K562 (cell line): Measurements from ENCODE around the gene COL4A2. TPM values are rescaled to one million over a fixed set of nuclear protein-coding genes. Genes with fewer than 3 reads are reported as not detected.

ENCODE experiments used
- ATAC-seq: fragments of 200-7000 bp; cut with Tn5 transposase; 3 replicates; pipeline ENCODE4 v1.9.1; 2020; ENCODE audit warnings: moderate library complexity
- BruUV-seq: library from RNA; stranded (reverse); fragments of 400-500 nt; replicated peaks from 2 replicates; lab custom pipeline; 2021; lab: Mats Ljungman, UMichigan
- CTCF ChIA-PET: fragments of 300-600 bp; formaldehyde crosslinking; extraction: SDS; loops from one replicate; lab custom pipeline; 2021; ENCODE audit warnings: low intra/inter-chr PET ratio; lab: Yijun Ruan, JAX
- POLR2A ChIA-PET: fragments of 300-600, 350-650 bp; sonication (Branson Sonifier 250); formaldehyde crosslinking; extraction: SDS; loops from one replicate; lab custom pipeline; 2021; ENCODE audit warnings: antibody characterized with exemption, inconsistent platforms; lab: Yijun Ruan, JAX
- DNase-seq, 4 experiments: peaks; one replicate each; pipeline versions ENCODE4 v3.0.0 to v3.0.0-alpha.2; 2011 to 2018; ENCODE audit warnings: low spot score in 3 of 4, mixed read lengths in 3 of 4; ENCODE audit errors: extremely low read depth in 1 of 4
- FAIRE-seq: peaks from 2 replicates; lab custom pipeline; 2011; peaks lifted over from hg19 to GRCh38; lab: Jason Lieb, UNC
- H2AFZ ChIP-seq: 2 replicates; pipeline ENCODE4 v1.6.0; 2011; ENCODE audit warnings: low read depth, low read length, control low read depth, inconsistent platforms
- H3K27ac ChIP-seq: fragments of 200-600 bp; 3 replicates; pipeline ENCODE4 v1.8.0; 2011; ENCODE audit warnings: low read depth, mild to moderate bottlenecking, control low read depth, inconsistent platforms, low read length, moderate library complexity, mixed read lengths; ENCODE audit errors: extremely low read depth
- H3K27me3 ChIP-seq, 2 experiments: fragments of 300-600 bp in 1 of 2; 2 replicates in 1 of 2; 3 replicates in 1 of 2; pipeline versions ENCODE4 v1.6.0 to v1.8.0; 2011; ENCODE audit warnings: inconsistent platforms in 2 of 2, low read length in 2 of 2, mild to moderate bottlenecking in 1 of 2, mixed read lengths in 1 of 2, moderate library complexity in 1 of 2; ENCODE audit not compliant: control insufficient read depth in 2 of 2, insufficient read depth in 2 of 2
- H3K36me3 ChIP-seq: fragments of 300-600 bp; 3 replicates; pipeline ENCODE4 v1.8.0; 2011; ENCODE audit warnings: mild to moderate bottlenecking, low read length, inconsistent platforms; ENCODE audit not compliant: control insufficient read depth, insufficient read depth
- H3K4me1 ChIP-seq, 2 experiments: fragments of 200-600 bp in 1 of 2; replicated peaks in 1 of 2; 2 replicates in 1 of 2; 3 replicates in 1 of 2; pipeline versions ENCODE4 v1.5.1 to v1.8.0; 2011; ENCODE audit warnings: inconsistent platforms in 2 of 2, low read length in 2 of 2, mild to moderate bottlenecking in 1 of 2, mixed read lengths in 1 of 2, moderate library complexity in 1 of 2; ENCODE audit not compliant: control insufficient read depth in 2 of 2, insufficient read depth in 2 of 2
- H3K4me2 ChIP-seq: 2 replicates; pipeline ENCODE4 v1.6.1; 2011; ENCODE audit warnings: low read length, control low read depth, inconsistent platforms, mixed read lengths; ENCODE audit not compliant: insufficient read depth
- H3K4me3 ChIP-seq: fragments of 200-600 bp; sonication (generic), shearing (Covaris generic); 2 replicates; pipeline ENCODE4 v1.5.1; 2016; ENCODE audit warnings: control low read depth, inconsistent platforms
- H3K79me2 ChIP-seq: fragments of 200-600 bp; 3 replicates; pipeline ENCODE4 v1.8.0; 2011; ENCODE audit warnings: low read length, inconsistent platforms; ENCODE audit not compliant: control insufficient read depth, insufficient read depth
- H3K9ac ChIP-seq, 2 experiments: 2 replicates each; pipeline versions ENCODE4 v1.6.0 to v1.6.1; 2011; ENCODE audit warnings: low read depth in 2 of 2, low read length in 2 of 2, control low read depth in 1 of 2, inconsistent platforms in 1 of 2, mild to moderate bottlenecking in 1 of 2, mixed read lengths in 1 of 2; ENCODE audit not compliant: insufficient read depth in 1 of 2
- H3K9me1 ChIP-seq: one replicate; pipeline ENCODE4 v1.6.0; 2011; ENCODE audit warnings: inconsistent platforms, mild to moderate bottlenecking, low read length, moderate library complexity; ENCODE audit not compliant: control insufficient read depth, insufficient read depth
- H3K9me3 ChIP-seq: replicated peaks from 2 replicates; pipeline ENCODE4 v1.5.1; 2011; ENCODE audit warnings: low read depth, low read length, inconsistent platforms; ENCODE audit not compliant: control insufficient read depth, insufficient read depth
- H4K20me1 ChIP-seq: replicated peaks from 2 replicates; pipeline ENCODE4 v1.6.1; 2011; ENCODE audit warnings: low read length, inconsistent platforms, mixed read lengths; ENCODE audit not compliant: control insufficient read depth, insufficient read depth
- CLOCK ChIP-seq: fragments of 250-450 bp; sonication (Bioruptor Pico); IDR thresholded peaks from 2 replicates; pipeline ENCODE4 v1.4.0; 2020; ENCODE audit warnings: mild to moderate bottlenecking, moderate library complexity, borderline replicate concordance
- ELF1 ChIP-seq: fragments of 200-800 bp; sonication (Bioruptor generic); IDR thresholded peaks from 2 replicates; pipeline ENCODE4 v1.6.1; 2016; ENCODE audit warnings: missing genetic modification characterization, missing compliant biosample characterization
- MED1 ChIP-seq: sonication (generic); formaldehyde crosslinking; IDR thresholded peaks from 2 replicates; pipeline ENCODE4 v1.8.1; 2023; ENCODE audit warnings: missing genetic modification reagents, borderline replicate concordance
- NR2C2 ChIP-seq, 2 experiments: fragments of 200-800 bp in 1 of 2; sonication (Bioruptor generic) in 1 of 2; sonication (generic) in 1 of 2; formaldehyde crosslinking in 1 of 2; IDR thresholded peaks; 2 replicates each; pipeline versions ENCODE4 v1.6.1 to v1.8.0; 2016 to 2022; ENCODE audit warnings: mild to moderate bottlenecking in 1 of 2, missing compliant biosample characterization in 1 of 2, missing genetic modification characterization in 1 of 2, missing genetic modification reagents in 1 of 2
- PHF21A ChIP-seq: fragments of 450-650 bp; IDR thresholded peaks from 2 replicates; pipeline ENCODE4 v1.6.1; 2017; ENCODE audit warnings: low read depth, borderline replicate concordance
- PRMT5 ChIP-seq: sonication (generic); formaldehyde crosslinking; IDR thresholded peaks from 2 replicates; pipeline ENCODE4 v1.5.0; 2020; ENCODE audit warnings: missing genetic modification reagents
- RBBP5 ChIP-seq: fragments of 200-600 bp; sonication (generic); IDR thresholded peaks from 2 replicates; pipeline ENCODE4 v1.6.1; 2012; ENCODE audit warnings: borderline replicate concordance, mild to moderate bottlenecking, low read length, control low read depth, inconsistent platforms; ENCODE audit not compliant: insufficient read depth, poor library complexity, severe bottlenecking
- SMAD2 ChIP-seq: fragments of 150-350 bp; IDR thresholded peaks from 2 replicates; pipeline ENCODE4 v1.6.1; 2014; ENCODE audit warnings: low read depth, mild to moderate bottlenecking, low read length
- TSC22D4 ChIP-seq: fragments of 450-650 bp; IDR thresholded peaks from 2 replicates; pipeline ENCODE4 v1.6.1; 2016; ENCODE audit warnings: missing genetic modification characterization, missing biosample characterization, control low read depth
- ZBTB11 ChIP-seq, 3 experiments: fragments of 200-800 bp in 1 of 3; fragments of 250-450 bp in 1 of 3; fragments of 450-650 bp in 1 of 3; sonication (Bioruptor Pico) in 1 of 3; sonication (Bioruptor generic) in 1 of 3; formaldehyde crosslinking in 1 of 3; IDR thresholded peaks; 2 replicates each; pipeline versions ENCODE4 v1.6.1 to v1.8.0; 2016 to 2022; ENCODE audit warnings: mild to moderate bottlenecking in 2 of 3, missing genetic modification characterization in 2 of 3, missing compliant biosample characterization in 1 of 3, moderate library complexity in 1 of 3
- ZBTB33 ChIP-seq: sonication (generic); formaldehyde crosslinking; IDR thresholded peaks from 2 replicates; pipeline ENCODE4 v1.8.1; 2023; ENCODE audit warnings: mild to moderate bottlenecking, missing genetic modification reagents
- WGBS: fragments of 100-300 bp; shearing (Covaris generic); methylation state at CpG from one replicate; pipeline ENCODE4 v1.1.6; 2016; ENCODE audit warnings: low coverage, mixed read lengths; ENCODE audit not compliant: insufficient coverage; ENCODE audit errors: missing lambda C conversion rate; 5-methylcytosine and 5-hydroxymethylcytosine counted together
- in situ Hi-C: fragments of 300-500 bp; cut with MboI; formaldehyde crosslinking; loops from 4 replicates; pipeline ENCODE4 v1.15.0; 2018; ENCODE audit warnings: inconsistent platforms, mixed read lengths
- intact Hi-C: fragments of 100-400 bp; cut with micrococcal nuclease; formaldehyde crosslinking; loops from 2 replicates; pipeline ENCODE4 v1.14.2; 2022
- polyA plus RNA-seq, 8 experiments: library from polyadenylated mRNA; depleted of rRNA in 4 of 8; stranded (reverse) in 5 of 8; unstranded in 3 of 8; fragments of >200 nt; fragmentation: Nextera tagmentation in 2 of 8; fragmentation: Illumina TruSeq in 1 of 8; extraction: Ambion mirVana in 2 of 8; extraction: Trizol in 1 of 8; gene quantifications; 2 replicates each; pipeline versions ENCODE4 v1.2.1 to v1.2.3, GENCODE V29; 2011 to 2014; ENCODE audit warnings: inconsistent platforms in 1 of 8, missing spikeins in 1 of 8
- total RNA-seq, 7 experiments: library from RNA; depleted of rRNA in 6 of 7; stranded (reverse); fragments of >200 nt in 6 of 7; fragmentation: Illumina TruSeq in 2 of 7; extraction: Trizol in 2 of 7; gene quantifications; 2 replicates each; pipeline versions ENCODE4 v1.2.1 to v1.2.3, GENCODE V29; 2011 to 2021; ENCODE audit warnings: low replicate concordance in 1 of 7

COL4A2 gene
- total and polyA plus RNA-seq, 9 of the 15 experiments (the other 6 are each of a cell fraction or from before 2014, with no cell fraction given), result 0.13 to 15.2 (median 8.1) TPM

- Histone ChIP-seq H3K36me3 (no peaks in the 10 kb centered on the region), H3K27ac (peak overlapping the region; percentile 97), H3K4me2 (peak overlapping the region; percentile 79), H3K27me3 (no peaks in the 10 kb centered on the region), H2AFZ (peak overlapping the region; percentile 83; the same call in 1 of the 2 replicates), H3K4me3 (no peak overlapping the region), H3K79me2 (no peaks in the 10 kb centered on the region; the same call in 2 of the 3 replicates), H3K9me3 (no peaks in the 10 kb centered on the region), H4K20me1 (no peaks in the 10 kb centered on the region), H3K9ac (peak overlapping the region in 1 of 2 experiments; percentile 70; a peak in 2 of 4 replicates), H3K4me1 (peaks cover 76 to 77% of the 10 kb centered on the region in 2 experiments), H3K9me1 (peaks cover 3% of the 10 kb centered on the region)
- ATAC-seq (peak; percentile 3), FAIRE-seq (no peak), DNase-seq (peak in 2 of 4 experiments; percentile 22 to 27)
- POLR2A ChIA-PET, result interaction anchor here (0.5 to 1.0 kb wide), 5 partner anchors 11 to 158 kb away, joined by 3 to 4 read pairs (median 3); no protein-coding TSS in a partner anchor
- in situ Hi-C loops (no loop called here), intact Hi-C loops (loop anchor here (5.0 kb wide), 2 partner anchors 54 to 69 kb away; partner anchors contain the start of gene RAB20)
- BruUV-seq, result no TSS peak
- CTCF ChIA-PET, result no interaction called here
- 65% methylated on average over 8 of the region's 23 CpGs for WGBS
- TF ChIP-seq ZBTB33 (CRISPR knock-in tag) (peak; percentile 80), RBBP5 (no peak), ELF1 (tag) (no peak), CLOCK (CRISPR knock-in tag) (no peak), PRMT5 (CRISPR knock-in tag) (no peak), MED1 (CRISPR knock-in tag) (0 out of 2 replicates have a peak, but pooled peaks have one; percentile 23), PHF21A (no peak), ZBTB11 (CRISPR knock-in tag; IDR thresholded peaks at IDR 0.05) (peak in 1 of 3 experiments; percentile 26; a peak in 1 of 6 replicates), NR2C2 (CRISPR knock-in tag; IDR thresholded peaks at IDR 0.05) (peak; percentile 32; the same call in 1 of the 2 replicates), NR2C2 (tag; IDR thresholded peaks at IDR 0.05) (no peak), SMAD2 (no peak), TSC22D4 (tag) (no peak)
Measured at GRCh38 chr13:110507678-110508381, 200.7 kb downstream of the COL4A2 start.
